Tibial artery (tissue), 4 donors: Measurements from ENCODE around the gene NELFA.

Experiments used
- DNase-seq, 2 donors: peaks; one replicate each; pipeline ENCODE4 v3.0.0-alpha.2; 2019
- H3K27ac ChIP-seq, 2 donors: fragments of 200-600 bp; sonication (generic) in 1 of 2; 1 replicate in 1 of 2; 2 replicates in 1 of 2; pipeline ENCODE4 v1.5.1; 2018 to 2019; ENCODE audit warnings: mild to moderate bottlenecking in 1 of 2
- H3K27me3 ChIP-seq, 2 donors: fragments of 200-600 bp; sonication (generic) in 1 of 2; one replicate each; pipeline versions ENCODE4 v1.5.1 to v1.6.0; 2016 to 2019
- H3K36me3 ChIP-seq, 3 donors: fragments of 200-600 bp; sonication (generic) in 2 of 3; one replicate each; pipeline ENCODE4 v1.5.1; 2016 to 2019; ENCODE audit warnings: mild to moderate bottlenecking in 2 of 3
- H3K4me1 ChIP-seq, 4 donors: fragments of 200-600 bp; sonication (generic) in 2 of 4; 1 replicate in 3 of 4; 2 replicates in 1 of 4; pipeline ENCODE4 v1.5.1; 2016 to 2019
- H3K4me3 ChIP-seq, 2 donors: fragments of 200-600 bp; sonication (generic) in 1 of 2; 1 replicate in 1 of 2; 2 replicates in 1 of 2; pipeline ENCODE4 v1.5.1; 2018 to 2019; ENCODE audit warnings: mild to moderate bottlenecking in 2 of 2
- H3K9me3 ChIP-seq, 3 donors: fragments of 200-600 bp; sonication (generic) in 1 of 3; one replicate each; pipeline ENCODE4 v1.5.1; 2016 to 2019
- CTCF ChIP-seq, 2 experiments: fragments of 200-600 bp in 1 of 2; fragments of 450-650 bp in 1 of 2; IDR thresholded peaks; one replicate each; pipeline ENCODE4 v1.5.1; 2017 to 2019; ENCODE audit warnings: antibody characterized with exemption in 2 of 2, mild to moderate bottlenecking in 1 of 2, moderate library complexity in 1 of 2
- intact Hi-C: fragments of 100-400 bp; cut with DNase I; formaldehyde crosslinking; loops from one replicate; pipeline ENCODE4 v1.15.0; 2023; ENCODE audit warnings: low total_unique reads

Gene NELFA

DNA sequence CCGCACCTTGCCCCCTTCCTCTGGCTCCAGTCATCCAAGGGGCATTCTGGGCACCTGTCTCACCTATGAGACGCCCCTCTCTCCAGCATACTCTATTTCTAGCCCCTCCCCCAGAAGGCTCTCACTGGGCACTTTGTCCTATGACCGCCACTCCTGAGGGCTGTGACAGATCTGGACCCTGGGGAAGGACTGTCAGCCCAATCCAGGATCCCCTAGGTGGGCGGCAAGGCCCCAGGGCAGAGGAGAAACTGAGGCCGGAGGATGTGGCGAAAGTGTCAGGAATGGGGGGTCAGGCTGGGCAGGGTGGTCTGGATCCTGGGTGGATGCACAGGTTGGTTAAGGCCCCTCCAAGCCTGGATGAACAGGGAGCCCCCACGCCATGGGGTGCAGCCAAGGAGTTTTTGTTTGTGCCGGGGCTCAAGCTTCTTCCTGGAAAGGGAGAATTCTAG lies 34.2 kb upstream of the NELFA start:
- DNase-seq = no peak
- no peaks in the 10 kb centered on the region for H3K36me3 ChIP-seq
- no peak overlapping the region for H3K27ac ChIP-seq
- peaks cover 0 to 85% of the 10 kb centered on the region in 2 donors for H3K27me3 ChIP-seq
- no peak for TF ChIP-seq CTCF (IDR thresholded peaks at IDR 0.05)
- H3K4me1 ChIP-seq = peaks cover 0 to 36% (median 26%) of the 10 kb centered on the region in 4 donors
- no peak overlapping the region for H3K4me3 ChIP-seq
- intact Hi-C loops = no loop called here
- H3K9me3 ChIP-seq = peaks cover 0 to 5% (median 0%) of the 10 kb centered on the region in 3 donors

DNA sequence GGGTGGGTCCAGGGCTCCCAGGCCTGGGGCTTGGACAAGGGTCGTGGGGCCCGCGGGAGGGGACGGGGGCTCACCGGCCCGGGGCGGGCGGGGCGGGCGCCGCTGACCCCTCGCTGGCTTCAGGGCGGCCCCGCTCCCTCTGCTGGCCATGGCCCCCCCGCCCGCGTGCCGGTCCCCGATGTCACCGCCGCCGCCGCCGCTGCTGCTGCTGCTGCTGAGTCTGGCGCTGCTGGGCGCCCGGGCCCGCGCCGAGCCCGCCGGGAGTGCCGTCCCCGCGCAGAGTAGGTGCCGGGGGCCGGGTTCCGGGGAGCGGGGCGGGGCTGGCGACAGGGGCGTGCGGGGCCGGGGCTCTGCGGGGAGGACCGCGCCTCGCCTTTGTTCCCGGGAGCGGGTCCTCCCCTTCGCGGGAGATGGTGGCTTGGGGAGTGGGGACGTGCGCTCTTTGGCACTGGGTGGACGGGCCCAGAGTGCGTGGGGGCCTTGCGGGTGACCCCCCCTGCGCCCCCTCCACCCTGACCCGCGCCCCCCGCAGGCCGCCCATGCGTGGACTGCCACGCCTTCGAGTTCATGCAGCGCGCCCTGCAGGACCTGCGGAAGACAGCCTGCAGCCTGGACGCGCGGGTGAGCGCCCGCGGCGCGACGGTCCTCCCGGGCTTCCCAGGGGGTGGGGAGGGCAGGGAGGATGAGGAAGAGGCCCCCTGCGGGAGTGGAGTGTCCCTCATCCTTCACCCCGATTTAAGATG lies 33.6 kb upstream of the NELFA start:
- intact Hi-C loops = no loop called here
- peaks cover 0 to 36% (median 26%) of the 10 kb centered on the region in 4 donors for H3K4me1 ChIP-seq
- DNase-seq = no peak
- TF ChIP-seq CTCF (IDR thresholded peaks at IDR 0.05) = no peak
- no peak overlapping the region for H3K27ac ChIP-seq
- H3K4me3 ChIP-seq = peak overlapping the region; percentile 52 to 60
- peaks cover 0 to 5% (median 0%) of the 10 kb centered on the region in 3 donors for H3K9me3 ChIP-seq
- H3K36me3 ChIP-seq = no peaks in the 10 kb centered on the region
- H3K27me3 ChIP-seq = peaks cover 0 to 79% of the 10 kb centered on the region in 2 donors

- peak overlapping the region; percentile 52 to 60 for H3K4me3 ChIP-seq
- peaks cover 0 to 70% of the 10 kb centered on the region in 2 donors for H3K27me3 ChIP-seq
- peaks cover 0 to 30% (median 26%) of the 10 kb centered on the region in 4 donors for H3K4me1 ChIP-seq
- intact Hi-C loops = no loop called here
- H3K27ac ChIP-seq = no peak overlapping the region
- peak; percentile 58 to 77 for DNase-seq
- H3K9me3 ChIP-seq = peaks cover 0 to 5% (median 0%) of the 10 kb centered on the region in 3 donors
- TF ChIP-seq CTCF (IDR thresholded peaks at IDR 0.05) = no peak
- no peaks in the 10 kb centered on the region for H3K36me3 ChIP-seq
Observed at GRCh38 chr4:2041239-2042130, 32.7 kb upstream of the NELFA start.

DNA sequence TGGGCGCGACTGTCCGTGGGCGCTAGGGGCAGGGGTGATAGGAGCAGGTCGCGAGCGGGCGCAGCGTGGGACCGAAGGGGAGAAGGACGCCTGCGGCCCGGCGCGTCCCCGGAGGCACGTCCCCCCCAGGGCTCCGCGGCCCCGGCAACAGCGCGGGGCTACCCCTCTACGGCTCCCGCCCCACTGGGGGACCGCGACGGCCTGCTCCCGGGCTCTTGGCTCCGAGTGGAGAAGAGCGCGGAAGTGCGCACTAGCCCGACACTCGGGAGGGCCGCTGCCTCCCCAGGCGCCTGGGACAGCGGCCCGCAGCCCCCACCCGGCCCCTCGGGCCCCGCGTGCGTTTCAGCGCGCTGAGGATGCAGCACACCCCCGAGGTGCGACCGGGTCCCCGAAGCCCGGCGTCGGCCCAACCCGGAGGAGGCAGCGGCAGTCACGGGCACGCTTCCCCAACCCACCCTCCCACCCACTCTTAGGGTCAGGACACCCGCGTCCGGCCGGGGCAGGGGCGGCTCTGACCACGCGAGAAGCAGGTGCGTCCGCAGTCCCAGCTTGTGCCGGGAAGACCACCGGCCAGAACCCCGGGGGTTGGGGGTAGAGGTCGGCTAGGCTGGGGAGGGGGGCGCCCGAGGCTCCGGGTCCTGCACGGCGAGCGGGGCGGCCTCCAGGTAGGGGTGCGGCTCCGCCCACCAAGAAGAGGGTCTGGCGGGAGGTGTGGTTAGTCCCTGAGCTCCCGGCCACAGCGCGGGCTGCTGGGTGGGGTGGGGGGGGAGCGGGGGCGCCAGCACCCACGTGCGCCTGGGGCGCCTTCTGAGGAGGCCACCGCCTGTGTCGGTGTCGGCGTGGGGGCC lies 31.8 kb upstream of the NELFA start:
- Histone ChIP-seq H3K27ac (no peak overlapping the region), H3K27me3 (peaks cover 0 to 61% of the 10 kb centered on the region in 2 donors), H3K9me3 (peaks cover 0 to 5% (median 0%) of the 10 kb centered on the region in 3 donors), H3K4me3 (peak overlapping the region in 1 of 2 donors; percentile 60), H3K4me1 (peaks cover 0 to 30% (median 26%) of the 10 kb centered on the region in 4 donors), H3K36me3 (no peaks in the 10 kb centered on the region)
- DNase-seq = no peak
- intact Hi-C loops = no loop called here
- no peak for TF ChIP-seq CTCF (IDR thresholded peaks at IDR 0.05)

- Histone ChIP-seq H3K4me3 (no peak overlapping the region), H3K36me3 (no peaks in the 10 kb centered on the region), H3K4me1 (peaks cover 0 to 17% (median 16%) of the 10 kb centered on the region in 4 donors), H3K9me3 (no peaks in the 10 kb centered on the region), H3K27me3 (peaks cover 0 to 34% of the 10 kb centered on the region in 2 donors), H3K27ac (no peak overlapping the region)
- no peak for TF ChIP-seq CTCF (IDR thresholded peaks at IDR 0.05)
- DNase-seq = no peak
- intact Hi-C loops = no loop called here
Observed at GRCh38 chr4:2036866-2037265, 28.1 kb upstream of the NELFA start.
